ENCODE data around the gene WDTC1. TPM values are rescaled to one million over a fixed set of nuclear protein-coding genes. Genes with fewer than 3 reads are reported as not detected.

Gene WDTC1
- total and polyA plus RNA-seq, 2 experiments from 2014 or later: 3.8 to 14.0 TPM

- ATAC-seq: no peak
- no peak overlapping the region for H3K4me3 ChIP-seq
- peaks cover 3% of the 10 kb centered on the region; the same call in 1 of the 3 replicates for H3K4me1 Mint-ChIP-seq
- H4K20me1 ChIP-seq (replicated peaks; ENCODE audit: insufficient read depth): peaks cover 21% of the 10 kb centered on the region
- no peaks in the 10 kb centered on the region for H3K27me3 ChIP-seq (ENCODE audit: insufficient read depth)
- H3K36me3 ChIP-seq (ENCODE audit: insufficient read depth): no peaks in the 10 kb centered on the region
- H3K4me1 ChIP-seq (ENCODE audit: insufficient read depth): peaks cover 8% of the 10 kb centered on the region; the same call in 1 of the 2 replicates
- peaks cover 5% of the 10 kb centered on the region; the same call in 1 of the 2 replicates for H3F3A ChIP-seq (replicated peaks; ENCODE audit: low read depth)
- no peak overlapping the region for H3K4me2 ChIP-seq
- DNase-seq (ENCODE audit: low spot score): no peak
- H3K27ac ChIP-seq (ENCODE audit: low read depth): no peak overlapping the region
- H3K9me3 Mint-ChIP-seq: no peaks in the 10 kb centered on the region
- no peak overlapping the region for H3K4me3 Mint-ChIP-seq
- no peaks in the 10 kb centered on the region for H3K9me2 ChIP-seq (ENCODE audit: insufficient read depth)
- H3K36me3 Mint-ChIP-seq (ENCODE audit: low read depth): peaks cover 39% of the 10 kb centered on the region
- peaks cover 60% of the 10 kb centered on the region for H3K79me2 ChIP-seq (replicated peaks; ENCODE audit: insufficient read depth)
- no peak overlapping the region for H3K27ac Mint-ChIP-seq
- TF ChIP-seq EZH2 (IDR thresholded peaks at IDR 0.05; ENCODE audit: low read depth, unreplicated experiment): no peak
- TF ChIP-seq POLR2AphosphoS5 (IDR thresholded peaks at IDR 0.05; ENCODE audit: low read depth): no peak
- TF ChIP-seq EZH2phosphoT487 (IDR thresholded peaks at IDR 0.05; ENCODE audit: unreplicated experiment): no peak
- TF ChIP-seq CREB1 (CRISPR knock-in tag; IDR thresholded peaks at IDR 0.05; ENCODE audit: low read depth): no peak
- no peak for TF ChIP-seq NANOG (IDR thresholded peaks at IDR 0.05; ENCODE audit: borderline replicate concordance)
- no peak for TF ChIP-seq ZNF114 (CRISPR knock-in tag; IDR thresholded peaks at IDR 0.05)
- TF ChIP-seq ZNF462 (CRISPR knock-in tag; IDR thresholded peaks at IDR 0.05): no peak
- no peak for TF ChIP-seq CTCF (conservative IDR thresholded peaks at IDR 0.05; ENCODE audit: low read depth in 2 of 2)
- no peak for TF ChIP-seq ZNF331 (CRISPR knock-in tag; IDR thresholded peaks at IDR 0.05; ENCODE audit: low read depth)
- TF ChIP-seq STAT1 (IDR thresholded peaks at IDR 0.05; ENCODE audit: unreplicated experiment): no peak
- no peak for TF ChIP-seq ETS1 (IDR thresholded peaks at IDR 0.05)
- TF ChIP-seq JUNB (IDR thresholded peaks at IDR 0.05; ENCODE audit: unreplicated experiment): no peak
- TF ChIP-seq REST (IDR thresholded peaks at IDR 0.05; ENCODE audit: unreplicated experiment): no peak
- H2AFZ ChIP-seq: no peak overlapping the region
- peaks cover 2% of the 10 kb centered on the region for H3K27me3 Mint-ChIP-seq (ENCODE audit: insufficient read depth, low read depth, poor library complexity)
Measured at GRCh38 chr1:27327964-27328363, 93.5 kb downstream of the WDTC1 start.

Data from GM23338 (cell line).